ENCODE data around the gene CYB561D1.

- TF ChIP-seq CTCF (IDR thresholded peaks at IDR 0.05; ENCODE audit: low read depth, low read length, missing input control) (no peak), RAD21 (IDR thresholded peaks at IDR 0.05) (no peak), MAX (IDR thresholded peaks at IDR 0.05) (no peak), JUND (IDR thresholded peaks at IDR 0.05) (no peak), REST (IDR thresholded peaks at IDR 0.05) (peak; percentile 96), YY1 (IDR thresholded peaks at IDR 0.05) (no peak), HNF4G (IDR thresholded peaks at IDR 0.05) (no peak), ATF3 (IDR thresholded peaks at IDR 0.05) (no peak), SP1 (IDR thresholded peaks at IDR 0.05) (no peak), FOXA1 (IDR thresholded peaks at IDR 0.05) (no peak), TAF1 (conservative IDR thresholded peaks at IDR 0.05) (no peak), EGR1 (IDR thresholded peaks at IDR 0.05; ENCODE audit: low read depth in 2 of 2) (no peak), RXRA (IDR thresholded peaks at IDR 0.05) (no peak)
Measured at GRCh38 chr1:109478806-109479205, 15.1 kb upstream of the CYB561D1 start.
